GM12874 (cell line): ENCODE data around the gene MPHOSPH6.

ENCODE experiments used
- TF ChIP-seq, protein P1 (sequence below): IDR thresholded peaks from 2 replicates; pipeline ENCODE4 v1.5.1; 2011; ENCODE audit warnings: low read depth, mild to moderate bottlenecking, control low read depth, low read length, moderate library complexity; ENCODE audit not compliant: insufficient read depth

The MPHOSPH6 gene

GRCh38 chr16:82169861-82170845, at the start of gene MPHOSPH6:
Gene MPHOSPH6 (minus strand): TSS chr16:82170224. CDS start chr16:82170175, 49 bp downstream.
- TF ChIP-seq, protein P1, sequence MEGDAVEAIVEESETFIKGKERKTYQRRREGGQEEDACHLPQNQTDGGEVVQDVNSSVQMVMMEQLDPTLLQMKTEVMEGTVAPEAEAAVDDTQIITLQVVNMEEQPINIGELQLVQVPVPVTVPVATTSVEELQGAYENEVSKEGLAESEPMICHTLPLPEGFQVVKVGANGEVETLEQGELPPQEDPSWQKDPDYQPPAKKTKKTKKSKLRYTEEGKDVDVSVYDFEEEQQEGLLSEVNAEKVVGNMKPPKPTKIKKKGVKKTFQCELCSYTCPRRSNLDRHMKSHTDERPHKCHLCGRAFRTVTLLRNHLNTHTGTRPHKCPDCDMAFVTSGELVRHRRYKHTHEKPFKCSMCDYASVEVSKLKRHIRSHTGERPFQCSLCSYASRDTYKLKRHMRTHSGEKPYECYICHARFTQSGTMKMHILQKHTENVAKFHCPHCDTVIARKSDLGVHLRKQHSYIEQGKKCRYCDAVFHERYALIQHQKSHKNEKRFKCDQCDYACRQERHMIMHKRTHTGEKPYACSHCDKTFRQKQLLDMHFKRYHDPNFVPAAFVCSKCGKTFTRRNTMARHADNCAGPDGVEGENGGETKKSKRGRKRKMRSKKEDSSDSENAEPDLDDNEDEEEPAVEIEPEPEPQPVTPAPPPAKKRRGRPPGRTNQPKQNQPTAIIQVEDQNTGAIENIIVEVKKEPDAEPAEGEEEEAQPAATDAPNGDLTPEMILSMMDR, result no peak

DNA sequence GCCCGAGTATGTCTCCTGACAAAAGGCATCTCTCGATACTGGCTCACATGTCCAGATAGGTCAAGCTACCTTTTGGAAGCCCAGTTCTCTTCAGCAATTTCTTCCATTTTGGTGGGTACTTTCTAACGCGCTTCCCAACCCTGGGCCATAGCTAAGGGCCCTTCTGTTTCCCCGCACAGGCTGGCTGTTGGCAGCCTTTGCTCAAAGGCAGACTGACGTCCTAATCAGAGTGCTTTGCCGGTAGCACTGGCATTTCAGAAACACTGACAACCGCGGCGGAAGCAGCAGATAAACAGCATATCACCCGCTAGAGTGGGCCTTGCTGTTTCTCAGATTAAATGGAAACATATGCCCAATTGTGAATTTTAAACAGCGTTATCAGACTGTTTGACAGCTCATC, 49.3 kb upstream of the MPHOSPH6 start:
- TF ChIP-seq, protein P1, result no peak

DNA sequence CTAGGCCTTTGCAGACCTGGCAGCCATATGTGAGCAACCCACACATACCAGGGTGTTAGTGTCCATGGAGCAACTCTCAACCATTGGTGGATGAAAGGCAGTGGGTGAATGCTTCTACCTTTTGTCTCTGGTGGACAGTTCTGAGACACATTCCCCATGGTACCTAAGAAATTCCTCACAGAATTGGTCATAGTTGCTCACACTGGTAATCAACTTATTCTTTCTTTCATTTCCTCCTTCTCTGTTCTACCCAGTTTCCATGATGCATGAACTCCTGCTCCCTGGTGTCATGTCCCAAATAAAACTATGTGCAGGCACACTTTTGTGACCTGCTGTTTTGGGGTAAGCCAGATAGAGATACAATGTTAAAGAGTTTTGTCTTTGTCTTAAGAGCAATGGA, 33.2 kb upstream of the MPHOSPH6 start:
- TF ChIP-seq, protein P1, result no peak

DNA sequence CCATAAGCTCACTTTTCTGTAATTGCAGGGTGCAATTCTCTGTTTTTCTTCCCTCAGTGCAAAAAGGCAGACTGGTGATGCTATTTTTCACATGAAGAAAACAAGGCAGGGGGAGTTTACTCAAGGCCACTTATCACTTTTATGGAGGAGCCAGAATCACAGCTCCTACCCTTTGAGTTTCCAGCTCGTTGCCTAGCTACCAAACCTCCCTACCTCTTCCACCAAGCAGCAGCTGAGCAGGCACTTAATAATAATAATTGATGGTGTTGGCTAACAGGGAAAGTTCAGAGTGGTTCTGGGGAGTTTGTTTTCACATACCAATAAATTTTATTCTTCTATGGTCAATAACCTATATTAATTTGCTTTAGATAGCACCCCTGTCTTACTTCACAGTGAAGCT, 31.9 kb upstream of the MPHOSPH6 start:
- TF ChIP-seq, protein P1, result no peak

DNA sequence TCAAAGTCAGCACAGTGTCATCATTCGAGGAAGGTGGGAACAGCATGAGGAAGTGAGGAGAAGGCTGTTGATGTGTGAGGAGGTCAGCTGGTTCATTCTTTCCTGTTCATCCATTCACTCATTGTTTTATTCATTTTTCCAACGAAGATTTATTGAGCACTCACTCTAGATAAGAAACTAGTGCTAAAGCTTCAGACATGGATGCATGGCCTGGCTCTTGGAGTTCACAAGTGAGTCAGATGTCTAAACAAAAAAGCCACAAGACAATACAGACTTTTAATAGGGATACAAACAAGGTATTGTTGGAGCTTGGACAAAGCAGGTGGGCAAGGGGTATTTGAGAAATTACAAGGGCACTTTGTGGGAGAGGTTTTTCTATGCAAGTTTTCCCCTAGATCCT, 31.3 kb upstream of the MPHOSPH6 start:
- TF ChIP-seq, protein P1, result no peak

DNA sequence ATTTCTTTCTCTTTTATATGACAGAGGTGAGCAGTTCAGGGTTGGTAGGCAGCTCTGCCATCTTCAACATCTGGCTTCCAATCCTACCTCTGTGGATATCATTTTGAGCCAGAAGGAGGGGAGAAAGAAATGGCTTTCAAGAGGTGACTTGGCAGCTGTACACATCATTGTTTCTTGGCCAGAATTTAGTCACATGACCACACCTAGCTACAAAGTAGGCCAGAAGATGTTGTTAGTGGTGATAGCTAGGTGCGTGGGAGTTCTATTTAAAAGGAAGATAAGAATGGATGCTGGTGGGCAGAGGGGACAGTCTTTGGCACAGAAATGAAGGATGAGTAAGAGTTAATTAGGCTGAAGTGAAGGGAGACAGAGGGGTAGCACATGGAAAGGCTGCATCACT, 29.2 kb upstream of the MPHOSPH6 start:
- TF ChIP-seq, protein P1, result no peak

GRCh38 chr16:82197540-82198240, 27.7 kb upstream of the MPHOSPH6 start:
- TF ChIP-seq, protein P1, result no peak
